ENCODE measurements around the gene SREBF2. TPM values are rescaled to one million over a fixed set of nuclear protein-coding genes. Genes with fewer than 3 reads are reported as not detected.

SREBF2 gene
- total and polyA plus RNA-seq, 2 experiments from 2014 or later = 23.6 to 26.5 TPM

GRCh38 chr22:41912338-41913039 is 79.6 kb downstream of the SREBF2 start:
- in situ Hi-C loops (cut with MboI) = no loop called here

GRCh38 chr22:41913040-41913719 is 80.3 kb downstream of the SREBF2 start:
- Histone ChIP-seq H3K9me2 (ENCODE audit: insufficient read depth) (no peaks in the 10 kb centered on the region), H3K4me3 (no peak overlapping the region), H3K9ac (no peak overlapping the region), H3K79me2 (ENCODE audit: insufficient read depth) (no peaks in the 10 kb centered on the region), H2AFZ (no peak overlapping the region), H3K4me1 (ENCODE audit: insufficient read depth) (peaks cover 5% of the 10 kb centered on the region), H3K27me3 (replicated peaks; ENCODE audit: insufficient read depth) (peaks cover 57% of the 10 kb centered on the region), H3K36me3 (ENCODE audit: low read depth) (no peaks in the 10 kb centered on the region), H3K9me3 (ENCODE audit: low read depth) (no peaks in the 10 kb centered on the region), H3K4me2 (ENCODE audit: unreplicated experiment) (no peak overlapping the region), H3F3A (ENCODE audit: insufficient read depth) (0 out of 2 replicates have a peak, but pooled peaks cover 12% of the 10 kb centered on the region), H3K27ac (no peak overlapping the region), H4K20me1 (ENCODE audit: insufficient read depth) (no peaks in the 10 kb centered on the region)
- 74 to 75% methylated on average over 11 of the region's 11 CpGs for WGBS, 2 experiments (ENCODE audit: low coverage in 1 of 2, low lambda C conversion rate in 2 of 2, missing lambda C conversion rate in 2 of 2)
- TF ChIP-seq EZH2phosphoT487 (IDR thresholded peaks at IDR 0.05; ENCODE audit: insufficient read depth, low read depth) = no peak
- no peak for TF ChIP-seq EZH2 (IDR thresholded peaks at IDR 0.05; ENCODE audit: insufficient read depth, poor library complexity, severe bottlenecking)
- in situ Hi-C loops (cut with MboI) = no loop called here
- DNase-seq = no peak

More at GRCh38 chr22:41912338-41913039, 79.6 kb downstream of the SREBF2 start:
- TF ChIP-seq EZH2phosphoT487 (IDR thresholded peaks at IDR 0.05; ENCODE audit: insufficient read depth, low read depth) = no peak
- no peak for TF ChIP-seq EZH2 (IDR thresholded peaks at IDR 0.05; ENCODE audit: insufficient read depth, poor library complexity, severe bottlenecking)
- no peak overlapping the region for H3K9ac ChIP-seq
- no peak for DNase-seq
- 0 out of 2 replicates have a peak, but pooled peaks cover 12% of the 10 kb centered on the region for H3F3A ChIP-seq (ENCODE audit: insufficient read depth)
- H3K9me2 ChIP-seq (ENCODE audit: insufficient read depth) = no peaks in the 10 kb centered on the region
- peaks cover 57% of the 10 kb centered on the region for H3K27me3 ChIP-seq (replicated peaks; ENCODE audit: insufficient read depth)
- H4K20me1 ChIP-seq (ENCODE audit: insufficient read depth) = no peaks in the 10 kb centered on the region
- peaks cover 5% of the 10 kb centered on the region for H3K4me1 ChIP-seq (ENCODE audit: insufficient read depth)
- no peak overlapping the region for H3K4me2 ChIP-seq (ENCODE audit: unreplicated experiment)
- H3K36me3 ChIP-seq (ENCODE audit: low read depth) = no peaks in the 10 kb centered on the region
- no peak overlapping the region for H3K4me3 ChIP-seq
- no peak overlapping the region for H2AFZ ChIP-seq
- 73 to 75% methylated on average over 9 of the region's 9 CpGs for WGBS, 2 experiments (ENCODE audit: low coverage in 1 of 2, low lambda C conversion rate in 2 of 2, missing lambda C conversion rate in 2 of 2)
- H3K9me3 ChIP-seq (ENCODE audit: low read depth) = no peaks in the 10 kb centered on the region
- H3K79me2 ChIP-seq (ENCODE audit: insufficient read depth) = no peaks in the 10 kb centered on the region
- no peak overlapping the region for H3K27ac ChIP-seq

DNA sequence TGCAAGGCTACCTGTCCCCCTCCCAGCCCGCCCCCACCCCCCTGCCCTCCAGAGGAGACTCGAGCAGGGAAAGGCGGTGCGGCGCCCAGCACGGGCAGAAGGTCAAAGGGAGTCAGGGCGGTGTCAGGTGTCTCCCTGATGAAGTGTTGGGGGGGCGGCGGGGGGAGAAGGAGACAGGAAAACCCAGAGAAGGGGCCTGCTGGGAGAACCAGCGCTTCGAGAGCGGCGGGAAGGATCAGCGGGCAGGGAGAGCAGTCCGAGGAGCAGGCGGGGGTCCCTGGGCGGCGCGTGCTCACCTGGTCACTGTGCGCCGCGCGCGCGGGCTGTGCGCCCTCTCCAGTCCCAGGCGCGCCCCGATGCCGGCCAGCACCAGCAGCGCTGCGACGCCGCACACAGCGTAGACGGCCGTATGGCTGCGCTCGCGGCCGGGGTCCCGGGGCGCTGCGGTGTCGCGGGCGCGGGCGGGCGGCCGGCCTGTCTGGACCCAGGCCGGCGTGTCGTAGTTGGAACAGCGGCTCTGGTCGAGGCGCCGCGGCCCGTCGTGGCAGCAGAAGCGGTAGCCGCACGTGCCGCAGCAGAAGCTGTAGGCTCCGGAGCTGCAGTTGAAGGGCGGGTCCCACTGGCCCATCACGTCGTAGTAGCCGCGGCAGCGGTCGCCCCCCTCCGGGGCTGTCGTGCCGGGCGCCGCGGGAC is 81.1 kb downstream of the SREBF2 start:
- no peak for TF ChIP-seq EZH2phosphoT487 (IDR thresholded peaks at IDR 0.05; ENCODE audit: insufficient read depth, low read depth)
- peak; percentile 8 for TF ChIP-seq EZH2 (IDR thresholded peaks at IDR 0.05; ENCODE audit: insufficient read depth, poor library complexity, severe bottlenecking)
- Histone ChIP-seq H2AFZ (no peak overlapping the region), H3K4me2 (ENCODE audit: unreplicated experiment) (no peak overlapping the region), H3K9me2 (ENCODE audit: insufficient read depth) (no peaks in the 10 kb centered on the region), H3K9ac (no peak overlapping the region), H3K36me3 (ENCODE audit: low read depth) (no peaks in the 10 kb centered on the region), H3K27ac (no peak overlapping the region), H3K79me2 (ENCODE audit: insufficient read depth) (no peaks in the 10 kb centered on the region), H3K9me3 (ENCODE audit: low read depth) (no peaks in the 10 kb centered on the region), H3K4me3 (no peak overlapping the region), H3K27me3 (replicated peaks; ENCODE audit: insufficient read depth) (peaks cover 57% of the 10 kb centered on the region), H3K4me1 (ENCODE audit: insufficient read depth) (peaks cover 5% of the 10 kb centered on the region), H3F3A (ENCODE audit: insufficient read depth) (0 out of 2 replicates have a peak, but pooled peaks cover 12% of the 10 kb centered on the region), H4K20me1 (ENCODE audit: insufficient read depth) (no peaks in the 10 kb centered on the region)
- in situ Hi-C loops (cut with MboI) = no loop called here
- WGBS, 2 experiments (ENCODE audit: low coverage in 1 of 2, low lambda C conversion rate in 2 of 2, missing lambda C conversion rate in 2 of 2) = 4 to 8% methylated on average over 34 to 68 of the region's 79 CpGs
- DNase-seq = peak; percentile 18

DNA sequence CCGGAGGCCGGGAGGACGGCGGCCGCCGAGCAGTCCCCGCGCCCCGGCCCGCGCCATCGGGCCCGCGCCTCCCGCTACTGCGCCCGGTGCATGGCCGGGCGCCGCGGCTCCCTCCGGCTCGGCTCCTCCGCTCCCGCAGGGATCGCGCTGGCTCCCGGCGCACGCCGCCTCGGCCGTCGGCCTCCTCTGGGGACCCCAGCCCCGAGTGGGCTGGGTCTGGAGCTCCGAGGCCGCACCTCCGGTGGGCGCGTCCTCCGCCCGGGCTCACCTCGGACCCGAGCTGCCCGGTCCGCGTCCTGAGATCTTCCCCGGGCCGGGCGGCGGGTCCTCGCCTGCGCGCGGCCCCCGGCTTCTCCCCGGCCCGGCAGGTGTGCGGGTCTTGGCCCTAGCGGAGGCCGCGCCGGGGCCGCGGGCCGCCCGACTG is 81.7 kb downstream of the SREBF2 start:
- Histone ChIP-seq H3K27ac (no peak overlapping the region), H3K9me3 (ENCODE audit: low read depth) (no peaks in the 10 kb centered on the region), H3K4me3 (peak overlapping the region; percentile 37; the same call in 1 of the 2 replicates), H3F3A (ENCODE audit: insufficient read depth) (0 out of 2 replicates have a peak, but pooled peaks cover 12% of the 10 kb centered on the region), H3K9me2 (ENCODE audit: insufficient read depth) (no peaks in the 10 kb centered on the region), H3K36me3 (ENCODE audit: low read depth) (no peaks in the 10 kb centered on the region), H3K4me2 (ENCODE audit: unreplicated experiment) (peak overlapping the region; percentile 37), H3K79me2 (ENCODE audit: insufficient read depth) (no peaks in the 10 kb centered on the region), H3K4me1 (ENCODE audit: insufficient read depth) (peaks cover 5% of the 10 kb centered on the region), H3K9ac (no peak overlapping the region), H3K27me3 (replicated peaks; ENCODE audit: insufficient read depth) (peaks cover 57% of the 10 kb centered on the region), H4K20me1 (ENCODE audit: insufficient read depth) (no peaks in the 10 kb centered on the region), H2AFZ (no peak overlapping the region)
- in situ Hi-C loops (cut with MboI) = no loop called here
- 1 to 3% methylated on average over 33 to 39 of the region's 67 CpGs for WGBS, 2 experiments (ENCODE audit: low coverage in 1 of 2, low lambda C conversion rate in 2 of 2, missing lambda C conversion rate in 2 of 2)
- DNase-seq = no peak
- no peak for TF ChIP-seq EZH2 (IDR thresholded peaks at IDR 0.05; ENCODE audit: insufficient read depth, poor library complexity, severe bottlenecking)
- TF ChIP-seq EZH2phosphoT487 (IDR thresholded peaks at IDR 0.05; ENCODE audit: insufficient read depth, low read depth) = no peak; the same call in 1 of the 2 replicates

Data from GM23248 (cell line).